OCI-LY1 (cell line): ENCODE data around the gene TXNL4A.

Experiments
- H2AFZ ChIP-seq: fragments of 200-600 bp; sonication (generic), shearing (Covaris generic); 2 replicates; pipeline ENCODE4 v1.6.0; 2014; ENCODE audit warnings: antibody characterized with exemption, mild to moderate bottlenecking, low read length
- H3F3A ChIP-seq: fragments of 200-600 bp; sonication (generic), shearing (Covaris generic); 2 replicates; pipeline ENCODE4 v1.6.0; 2014; ENCODE audit warnings: mild to moderate bottlenecking, antibody characterized with exemption, low read length, moderate library complexity; ENCODE audit not compliant: insufficient read depth
- H3K27ac ChIP-seq: fragments of 200-600 bp; sonication (generic); 2 replicates; pipeline ENCODE4 v1.5.1; 2014; ENCODE audit warnings: low read length, mixed run types, mild to moderate bottlenecking, low read depth; ENCODE audit not compliant: poor library complexity, severe bottlenecking
- H3K27me3 ChIP-seq: fragments of 200-600 bp; sonication (generic); 2 replicates; pipeline ENCODE4 v1.6.0; 2014; ENCODE audit warnings: antibody characterized with exemption, mild to moderate bottlenecking, low read length, moderate library complexity; ENCODE audit not compliant: insufficient read depth
- H3K36me3 ChIP-seq: fragments of 200-600 bp; sonication (generic); 2 replicates; pipeline ENCODE4 v1.6.1; 2014; ENCODE audit warnings: mild to moderate bottlenecking, antibody characterized with exemption, low read length, moderate library complexity, mixed read lengths; ENCODE audit not compliant: insufficient read depth
- H3K4me1 ChIP-seq: fragments of 200-600 bp; sonication (generic); 2 replicates; pipeline ENCODE4 v1.5.1; 2014; ENCODE audit warnings: mild to moderate bottlenecking, low read length, moderate library complexity; ENCODE audit not compliant: insufficient read depth, severe bottlenecking
- H3K4me2 ChIP-seq: fragments of 200-600 bp; sonication (generic), shearing (Covaris generic); 2 replicates; pipeline ENCODE4 v1.6.1; 2014; ENCODE audit warnings: low read length
- H3K4me3 ChIP-seq: fragments of 200-600 bp; sonication (generic); 2 replicates; pipeline ENCODE4 v1.5.1; 2014; ENCODE audit warnings: low read length, low read depth, mild to moderate bottlenecking, mixed read lengths; ENCODE audit not compliant: poor library complexity, severe bottlenecking
- H3K79me2 ChIP-seq: fragments of 200-600 bp; shearing (Covaris generic); 2 replicates; pipeline ENCODE4 v1.6.1; 2016; ENCODE audit warnings: mixed run types, low read length, mixed read lengths; ENCODE audit not compliant: insufficient read depth
- H3K9ac ChIP-seq: fragments of 200-600 bp; sonication (generic), shearing (Covaris generic); 2 replicates; pipeline ENCODE4 v1.6.1; 2014; ENCODE audit warnings: mild to moderate bottlenecking, low read length, mixed read lengths
- H3K9me2 ChIP-seq: fragments of 200-600 bp; sonication (generic), shearing (Covaris generic); 2 replicates; pipeline ENCODE4 v1.6.1; 2014; ENCODE audit warnings: low read depth, mild to moderate bottlenecking, low read length, mixed read lengths
- H3K9me3 ChIP-seq: fragments of 200-600 bp; shearing (Covaris generic); 2 replicates; pipeline ENCODE4 v1.6.1; 2014; ENCODE audit warnings: low read length, mixed read lengths
- H4K20me1 ChIP-seq: fragments of 200-600 bp; sonication (generic), shearing (Covaris generic); 2 replicates; pipeline ENCODE4 v1.6.0; 2016; ENCODE audit warnings: mild to moderate bottlenecking, low read length; ENCODE audit not compliant: insufficient read depth
- EZH2 ChIP-seq: fragments of 200-600 bp; sonication (generic), shearing (Covaris generic); IDR thresholded peaks from 2 replicates; pipeline ENCODE4 v1.8.0; 2017; ENCODE audit warnings: borderline replicate concordance, mixed run types, mild to moderate bottlenecking, antibody characterized with exemption, low read length, moderate library complexity, mixed read lengths
- TF ChIP-seq, protein P1 (sequence below): fragments of 200-600 bp; sonication (generic), shearing (Covaris generic); IDR thresholded peaks from 2 replicates; pipeline ENCODE4 v1.5.1; 2017; ENCODE audit warnings: mild to moderate bottlenecking, antibody characterized with exemption, low read length, moderate library complexity, mixed read lengths

The TXNL4A gene

DNA sequence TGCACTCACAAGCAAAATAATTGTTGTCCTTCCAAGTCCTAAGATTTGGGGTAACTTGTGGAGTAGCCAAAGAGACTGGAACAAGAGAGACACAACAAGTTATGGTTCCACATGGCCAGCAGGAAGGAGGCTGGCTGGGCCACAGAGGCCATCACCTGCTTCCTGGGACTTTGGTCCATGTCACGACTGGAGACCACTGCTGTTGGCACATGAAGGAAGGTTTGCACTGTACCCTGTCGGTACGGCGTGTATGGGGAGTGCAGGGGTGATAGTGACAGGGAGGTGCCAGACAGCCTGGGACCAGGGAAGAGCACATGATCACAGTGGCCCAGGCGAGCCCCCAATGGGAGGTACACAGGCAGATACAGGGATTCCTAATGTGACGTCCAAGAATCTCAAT, 52.4 kb downstream of the TXNL4A start:
- no peak for TF ChIP-seq EZH2

DNA sequence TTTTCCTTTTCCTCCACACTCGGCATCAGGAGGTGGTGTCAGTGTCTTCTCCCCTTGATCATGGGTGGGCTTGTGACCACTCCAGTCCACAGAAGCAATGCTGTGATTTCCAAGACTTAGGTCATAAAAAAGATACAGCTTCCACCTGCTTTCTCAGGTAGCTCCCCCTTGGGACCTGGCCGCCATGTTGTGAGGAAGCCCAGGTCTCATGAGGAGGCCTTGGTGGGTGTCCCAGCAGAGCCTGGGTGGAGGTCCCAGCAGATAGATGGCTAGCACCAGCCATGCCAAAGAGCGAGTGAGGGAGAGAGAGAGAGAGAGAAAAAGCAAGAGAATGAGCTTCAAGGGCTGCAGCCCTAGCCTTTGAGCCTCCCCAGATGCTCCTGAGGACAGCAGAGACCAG, 52.9 kb downstream of the TXNL4A start:
- Histone ChIP-seq H3K9me2 (no peaks in the 10 kb centered on the region), H3K4me1 (peaks cover 4% of the 10 kb centered on the region), H3K79me2 (no peaks in the 10 kb centered on the region), H2AFZ (no peak overlapping the region), H3K4me3 (no peak overlapping the region), H3K27ac (no peak overlapping the region), H3K27me3 (no peaks in the 10 kb centered on the region), H3K9me3 (peaks cover 9% of the 10 kb centered on the region), H3F3A (no peaks in the 10 kb centered on the region), H3K9ac (no peak overlapping the region), H4K20me1 (no peaks in the 10 kb centered on the region), H3K36me3 (peaks cover 62% of the 10 kb centered on the region), H3K4me2 (no peak overlapping the region)
- TF ChIP-seq, protein P1, sequence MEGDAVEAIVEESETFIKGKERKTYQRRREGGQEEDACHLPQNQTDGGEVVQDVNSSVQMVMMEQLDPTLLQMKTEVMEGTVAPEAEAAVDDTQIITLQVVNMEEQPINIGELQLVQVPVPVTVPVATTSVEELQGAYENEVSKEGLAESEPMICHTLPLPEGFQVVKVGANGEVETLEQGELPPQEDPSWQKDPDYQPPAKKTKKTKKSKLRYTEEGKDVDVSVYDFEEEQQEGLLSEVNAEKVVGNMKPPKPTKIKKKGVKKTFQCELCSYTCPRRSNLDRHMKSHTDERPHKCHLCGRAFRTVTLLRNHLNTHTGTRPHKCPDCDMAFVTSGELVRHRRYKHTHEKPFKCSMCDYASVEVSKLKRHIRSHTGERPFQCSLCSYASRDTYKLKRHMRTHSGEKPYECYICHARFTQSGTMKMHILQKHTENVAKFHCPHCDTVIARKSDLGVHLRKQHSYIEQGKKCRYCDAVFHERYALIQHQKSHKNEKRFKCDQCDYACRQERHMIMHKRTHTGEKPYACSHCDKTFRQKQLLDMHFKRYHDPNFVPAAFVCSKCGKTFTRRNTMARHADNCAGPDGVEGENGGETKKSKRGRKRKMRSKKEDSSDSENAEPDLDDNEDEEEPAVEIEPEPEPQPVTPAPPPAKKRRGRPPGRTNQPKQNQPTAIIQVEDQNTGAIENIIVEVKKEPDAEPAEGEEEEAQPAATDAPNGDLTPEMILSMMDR: no peak
- no peak for TF ChIP-seq EZH2

More for the DNA sequence above, 52.4 kb downstream of the TXNL4A start:
- H3K4me2 ChIP-seq: no peak overlapping the region
- H3K36me3 ChIP-seq: peaks cover 65% of the 10 kb centered on the region
- no peak overlapping the region for H3K9ac ChIP-seq
- H3F3A ChIP-seq: no peaks in the 10 kb centered on the region
- H2AFZ ChIP-seq: no peak overlapping the region
- H3K9me2 ChIP-seq: no peaks in the 10 kb centered on the region
- H3K79me2 ChIP-seq: no peaks in the 10 kb centered on the region
- H3K27ac ChIP-seq: no peak overlapping the region
- H3K4me1 ChIP-seq: peaks cover 4% of the 10 kb centered on the region
- peaks cover 8% of the 10 kb centered on the region; the same call in 1 of the 2 replicates for H3K9me3 ChIP-seq
- no peaks in the 10 kb centered on the region for H4K20me1 ChIP-seq
- H3K27me3 ChIP-seq: no peaks in the 10 kb centered on the region
- no peak overlapping the region for H3K4me3 ChIP-seq

DNA sequence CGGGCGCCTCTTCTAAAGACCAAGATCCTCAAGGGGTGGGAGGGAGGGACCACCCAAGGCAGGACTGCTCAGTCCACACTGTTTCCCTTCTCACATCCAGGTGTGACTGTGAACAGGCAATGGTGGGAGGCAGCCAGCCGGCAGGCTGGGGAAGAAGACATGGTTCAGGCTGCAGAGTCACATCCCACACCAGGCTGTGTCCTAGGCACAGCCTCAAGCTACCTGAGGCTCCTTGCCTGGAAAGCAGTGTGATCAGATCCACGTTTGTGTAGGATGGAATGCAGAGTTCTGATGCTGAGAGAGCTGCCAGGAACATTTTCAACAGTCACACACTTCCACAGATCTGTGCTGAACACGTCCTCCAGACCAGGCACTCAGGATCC, 53.3 kb downstream of the TXNL4A start:
- no peaks in the 10 kb centered on the region for H3K79me2 ChIP-seq
- H3K9me2 ChIP-seq: no peaks in the 10 kb centered on the region
- H3K9me3 ChIP-seq: peaks cover 13% of the 10 kb centered on the region
- no peak overlapping the region for H3K4me2 ChIP-seq
- no peaks in the 10 kb centered on the region for H4K20me1 ChIP-seq
- no peaks in the 10 kb centered on the region for H3F3A ChIP-seq
- peaks cover 62% of the 10 kb centered on the region for H3K36me3 ChIP-seq
- no peak overlapping the region for H3K27ac ChIP-seq
- no peak for TF ChIP-seq EZH2
- TF ChIP-seq, protein P1: no peak
- no peak overlapping the region for H2AFZ ChIP-seq
- H3K27me3 ChIP-seq: no peaks in the 10 kb centered on the region
- no peak overlapping the region for H3K4me3 ChIP-seq
- H3K4me1 ChIP-seq: peaks cover 4% of the 10 kb centered on the region
- no peak overlapping the region for H3K9ac ChIP-seq

DNA sequence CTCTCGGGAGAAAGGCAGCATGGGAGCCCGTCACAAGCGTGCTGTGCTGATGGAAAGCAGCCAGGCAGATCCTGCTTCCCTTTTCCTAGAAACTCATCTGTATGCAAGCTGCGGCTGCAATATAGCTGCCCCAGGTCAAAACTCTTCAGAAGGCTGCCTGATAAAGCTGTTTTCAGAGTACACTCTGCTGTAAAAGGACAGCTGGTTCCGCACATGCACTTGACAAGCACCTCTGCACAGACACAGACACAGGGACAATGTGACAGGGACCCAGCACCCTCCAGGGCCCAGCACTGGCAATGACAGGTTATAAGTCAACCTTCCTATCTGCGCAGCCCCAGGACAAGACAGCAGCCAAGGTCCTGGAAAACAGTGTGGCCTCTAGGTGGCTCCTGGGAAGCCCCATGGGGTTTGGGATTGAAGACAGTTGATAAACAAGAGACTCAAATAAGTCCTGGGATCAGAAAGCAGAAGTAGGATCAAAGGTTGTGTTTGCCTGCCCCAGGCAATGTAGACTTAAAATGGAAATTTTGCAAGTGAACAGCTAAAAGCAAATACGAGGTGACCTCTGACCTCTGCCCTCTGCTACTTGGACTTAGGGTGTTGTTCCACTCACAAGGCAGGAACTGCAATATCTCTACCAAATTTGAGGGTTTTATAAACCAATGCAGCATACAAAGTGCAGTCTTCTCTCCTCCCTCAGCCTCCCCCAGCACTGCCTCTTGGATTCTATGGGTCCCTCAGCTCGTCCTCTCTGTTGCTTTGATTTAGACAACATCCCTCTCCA, 53.9 kb downstream of the TXNL4A start:
- Histone ChIP-seq H3K9ac (no peak overlapping the region), H3K4me1 (peaks cover 4% of the 10 kb centered on the region), H3K4me2 (no peak overlapping the region), H3K79me2 (no peaks in the 10 kb centered on the region), H3F3A (no peaks in the 10 kb centered on the region), H3K9me2 (no peaks in the 10 kb centered on the region), H3K27me3 (no peaks in the 10 kb centered on the region), H3K36me3 (peaks cover 62% of the 10 kb centered on the region), H2AFZ (no peak overlapping the region), H3K27ac (no peak overlapping the region), H3K9me3 (peaks cover 18% of the 10 kb centered on the region), H3K4me3 (no peak overlapping the region), H4K20me1 (no peaks in the 10 kb centered on the region)
- TF ChIP-seq, protein P1: no peak
- no peak for TF ChIP-seq EZH2
